Measurements from ENCODE around the gene PYGB. TPM values are rescaled to one million over a fixed set of nuclear protein-coding genes. Genes with fewer than 3 reads are reported as not detected.

Gene PYGB
- total RNA-seq, 1 donor, result 194 TPM

- Histone ChIP-seq H3K36me3 (ENCODE audit: insufficient read depth, low read length) (peaks cover 86% of the 10 kb centered on the region), H3K9me3 (ENCODE audit: low read depth, low read length) (no peaks in the 10 kb centered on the region), H3K27me3 (ENCODE audit: insufficient read depth, low read length) (no peaks in the 10 kb centered on the region), H3K4me2 (ENCODE audit: insufficient read depth, low read length) (no peak overlapping the region), H2AFZ (ENCODE audit: low read length) (no peak overlapping the region), H4K20me1 (ENCODE audit: insufficient read depth, low read length) (peaks cover 3% of the 10 kb centered on the region), H3K79me2 (ENCODE audit: insufficient read depth, low read length) (peaks cover 3% of the 10 kb centered on the region), H3K4me1 (ENCODE audit: insufficient read depth, low read length) (no peaks in the 10 kb centered on the region), H3K4me3 (ENCODE audit: insufficient read depth, low read length) (no peak overlapping the region), H3K27ac (ENCODE audit: low read depth, low read length) (no peak overlapping the region)
- peak; percentile 71 for DNase-seq (ENCODE audit: insufficient read length, low spot score, missing footprints)
- no peak for TF ChIP-seq CTCF (IDR thresholded peaks at IDR 0.05; ENCODE audit: extremely low read depth, low read depth, low read length)
Measured at GRCh38 chr20:25288291-25289181, 40.7 kb downstream of the PYGB start.

GRCh38 chr20:25289886-25290597 lies 42.2 kb downstream of the PYGB start:
- peaks cover 71% of the 10 kb centered on the region for H3K36me3 ChIP-seq (ENCODE audit: insufficient read depth, low read length)
- H3K79me2 ChIP-seq (ENCODE audit: insufficient read depth, low read length), result peaks cover 3% of the 10 kb centered on the region
- no peak for TF ChIP-seq CTCF (IDR thresholded peaks at IDR 0.05; ENCODE audit: extremely low read depth, low read depth, low read length)
- no peaks in the 10 kb centered on the region for H3K27me3 ChIP-seq (ENCODE audit: insufficient read depth, low read length)
- H3K27ac ChIP-seq (ENCODE audit: low read depth, low read length), result no peak overlapping the region
- no peak overlapping the region for H2AFZ ChIP-seq (ENCODE audit: low read length)
- H3K4me1 ChIP-seq (ENCODE audit: insufficient read depth, low read length), result no peaks in the 10 kb centered on the region
- no peak overlapping the region for H3K4me2 ChIP-seq (ENCODE audit: insufficient read depth, low read length)
- no peak overlapping the region for H3K4me3 ChIP-seq (ENCODE audit: insufficient read depth, low read length)
- no peaks in the 10 kb centered on the region for H3K9me3 ChIP-seq (ENCODE audit: low read depth, low read length)
- peaks cover 3% of the 10 kb centered on the region for H4K20me1 ChIP-seq (ENCODE audit: insufficient read depth, low read length)
- DNase-seq (ENCODE audit: insufficient read length, low spot score, missing footprints), result peak; percentile 66

- Histone ChIP-seq H3K36me3 (ENCODE audit: insufficient read depth, low read length) (peaks cover 69% of the 10 kb centered on the region), H3K4me1 (ENCODE audit: insufficient read depth, low read length) (no peaks in the 10 kb centered on the region), H4K20me1 (ENCODE audit: insufficient read depth, low read length) (peaks cover 3% of the 10 kb centered on the region), H3K27ac (ENCODE audit: low read depth, low read length) (no peak overlapping the region), H3K4me3 (ENCODE audit: insufficient read depth, low read length) (no peak overlapping the region), H3K9me3 (ENCODE audit: low read depth, low read length) (no peaks in the 10 kb centered on the region), H2AFZ (ENCODE audit: low read length) (no peak overlapping the region), H3K79me2 (ENCODE audit: insufficient read depth, low read length) (peaks cover under 1% of the 10 kb centered on the region), H3K4me2 (ENCODE audit: insufficient read depth, low read length) (no peak overlapping the region), H3K27me3 (ENCODE audit: insufficient read depth, low read length) (no peaks in the 10 kb centered on the region)
- DNase-seq (ENCODE audit: insufficient read length, low spot score, missing footprints), result peak; percentile 58
- no peak for TF ChIP-seq CTCF (IDR thresholded peaks at IDR 0.05; ENCODE audit: extremely low read depth, low read depth, low read length)
Measured at GRCh38 chr20:25290646-25291431, 43.0 kb downstream of the PYGB start.
